ENCODE measurements around the gene MYO1F.

DNA sequence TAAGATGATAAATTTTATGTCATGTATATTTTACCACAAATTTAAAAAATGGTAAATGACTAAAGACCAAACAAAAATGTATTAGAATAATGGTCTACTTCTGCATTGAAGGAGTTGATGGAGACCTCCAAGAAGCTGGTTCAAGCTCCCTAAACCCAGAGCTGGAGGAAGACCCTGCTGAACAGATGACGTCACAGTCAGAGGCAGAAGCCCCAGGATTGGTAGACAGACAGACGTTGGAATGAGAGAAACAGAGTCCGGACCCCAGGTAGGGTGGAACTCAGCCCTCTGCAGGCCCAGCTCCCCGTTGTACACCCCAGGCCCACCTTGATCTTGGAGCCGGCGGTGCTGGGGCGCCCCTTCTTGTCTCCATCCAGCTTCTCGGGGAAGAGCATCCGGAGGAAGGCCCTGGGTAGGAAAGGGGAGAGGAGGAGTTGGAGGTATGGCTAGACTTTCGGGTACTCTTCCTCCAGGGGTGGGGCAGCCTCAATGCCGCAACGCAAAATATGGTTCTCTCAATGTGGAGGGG, 37.6 kb downstream of the MYO1F start:
- TF ChIP-seq ELF4 (IDR thresholded peaks at IDR 0.05) (no peak), SP1 (IDR thresholded peaks at IDR 0.05) (no peak), PKNOX1 (IDR thresholded peaks at IDR 0.05) (no peak), TARDBP (IDR thresholded peaks at IDR 0.05) (no peak), ARNT (IDR thresholded peaks at IDR 0.05) (no peak), FOXA1 (IDR thresholded peaks at IDR 0.05) (no peak), BHLHE40 (IDR thresholded peaks at IDR 0.05; ENCODE audit: borderline replicate concordance) (no peak), FOXK2 (IDR thresholded peaks at IDR 0.05) (no peak), ZNF384 (IDR thresholded peaks at IDR 0.05) (no peak), LEF1 (IDR thresholded peaks at IDR 0.05; ENCODE audit: borderline replicate concordance) (no peak), SUZ12 (IDR thresholded peaks at IDR 0.05) (no peak), L3MBTL2 (conservative IDR thresholded peaks at IDR 0.05) (no peak), FOXM1 (IDR thresholded peaks at IDR 0.05; ENCODE audit: borderline replicate concordance) (no peak), CTBP1 (IDR thresholded peaks at IDR 0.05; ENCODE audit: borderline replicate concordance) (no peak)

Measured in HEK293T (cell line).